GM12892 (cell line): ENCODE results near the gene NUP98.

Experiments used
- DNase-seq: peaks from one replicate; pipeline ENCODE4 v3.0.0; 2011; ENCODE audit not compliant: insufficient read length
- FAIRE-seq: peaks from 2 replicates; lab custom pipeline; 2011; peaks lifted over from hg19 to GRCh38; lab: Jason Lieb, UNC
- POLR2A ChIP-seq: IDR thresholded peaks from 2 replicates; pipeline ENCODE4 v1.6.1; 2011; ENCODE audit warnings: low read depth, low read length, control low read depth
- POLR2AphosphoS5 ChIP-seq: IDR thresholded peaks from 2 replicates; pipeline ENCODE4 v1.6.1; 2011; ENCODE audit warnings: low read depth, low read length, control low read depth
- TAF1 ChIP-seq: IDR thresholded peaks from 2 replicates; pipeline ENCODE4 v1.6.1; 2011; ENCODE audit warnings: low read depth, mild to moderate bottlenecking, control low read depth, low read length, borderline replicate concordance

The NUP98 gene

DNA sequence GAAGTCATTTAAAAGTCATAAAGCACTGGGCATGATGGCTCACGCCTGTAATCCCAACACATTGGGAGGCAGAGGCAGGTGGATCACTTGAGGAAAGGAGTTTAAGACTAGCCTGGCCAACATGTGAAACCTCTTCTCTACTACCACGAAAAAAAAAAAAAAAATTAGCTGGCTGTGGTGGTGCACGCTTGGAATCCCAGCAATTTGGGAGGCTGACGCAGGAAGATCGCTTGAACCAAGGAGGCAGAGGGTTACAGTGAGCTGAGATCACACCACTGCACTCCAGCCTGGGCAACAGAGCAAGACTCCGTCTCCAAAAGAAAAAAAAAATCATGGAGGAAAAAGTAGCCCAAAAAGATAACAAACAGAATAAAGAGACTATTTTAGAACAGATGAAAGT, 42.2 kb downstream of the NUP98 start:
- TF ChIP-seq POLR2A, result no peak
- TF ChIP-seq POLR2AphosphoS5, result no peak
- no peak for TF ChIP-seq TAF1
- DNase-seq, result no peak
- no peak for FAIRE-seq

- TF ChIP-seq POLR2AphosphoS5, result no peak
- no peak for TF ChIP-seq TAF1
- no peak for TF ChIP-seq POLR2A
- no peak for DNase-seq
- FAIRE-seq, result no peak
These were observed 44.2 kb downstream of the NUP98 start for GRCh38 chr11:3753110-3753509.

DNA sequence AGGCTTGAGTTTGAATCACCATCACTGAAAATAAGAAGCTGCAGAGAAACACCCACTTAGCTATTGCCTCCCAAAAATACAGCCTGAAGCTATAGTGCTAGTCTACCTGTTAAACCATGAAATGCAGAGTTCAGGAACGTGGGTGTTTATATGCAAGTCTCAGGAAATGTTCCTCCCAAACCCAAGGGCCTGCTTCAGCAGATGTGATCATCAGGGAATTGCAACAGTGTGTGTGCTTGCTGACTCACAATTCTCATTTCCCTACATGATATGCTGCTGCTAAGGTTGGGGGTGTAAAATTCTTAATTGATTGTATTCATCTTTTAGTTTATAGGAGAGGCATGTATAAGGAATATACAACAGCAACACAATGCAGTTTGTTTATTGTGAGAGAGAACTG, 49.6 kb downstream of the NUP98 start:
- FAIRE-seq (no peak), DNase-seq (no peak)
- TF ChIP-seq POLR2AphosphoS5 (no peak), TAF1 (no peak), POLR2A (no peak)

DNA sequence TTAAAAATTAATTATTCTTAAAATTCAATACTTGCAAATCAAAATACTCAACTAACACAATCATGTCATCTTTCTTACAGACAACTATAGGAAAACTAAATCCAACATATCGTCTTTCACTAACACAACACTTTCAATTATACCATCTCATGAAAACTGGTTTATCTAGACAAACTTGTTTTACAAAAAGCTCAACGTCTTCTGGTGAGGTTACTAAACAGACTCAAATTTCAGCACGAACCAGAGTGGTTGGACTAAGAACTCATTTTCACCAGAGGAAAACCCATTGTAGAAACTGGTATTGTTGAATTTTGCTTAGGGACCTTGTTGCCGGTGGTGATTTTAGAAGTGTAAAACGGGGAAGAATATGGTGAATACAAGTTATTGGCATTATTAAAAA, 52.2 kb downstream of the NUP98 start:
- no peak for TF ChIP-seq POLR2AphosphoS5
- no peak for TF ChIP-seq TAF1
- TF ChIP-seq POLR2A, result no peak
- FAIRE-seq (no peak), DNase-seq (no peak)

GRCh38 chr11:3738723-3739122, 58.6 kb downstream of the NUP98 start:
- FAIRE-seq (no peak), DNase-seq (no peak)
- TF ChIP-seq POLR2A (no peak), POLR2AphosphoS5 (no peak), TAF1 (no peak)

- peak; percentile 81 for FAIRE-seq
- no peak for DNase-seq
- TF ChIP-seq TAF1 (no peak), POLR2A (no peak), POLR2AphosphoS5 (no peak)
These were observed 59.1 kb downstream of the NUP98 start for GRCh38 chr11:3738241-3738640.

- TF ChIP-seq POLR2A, result no peak
- TF ChIP-seq TAF1, result no peak
- TF ChIP-seq POLR2AphosphoS5, result no peak
- FAIRE-seq (no peak), DNase-seq (no peak)
These were observed 59.9 kb downstream of the NUP98 start for GRCh38 chr11:3737386-3737933.

- TF ChIP-seq TAF1 (no peak), POLR2AphosphoS5 (no peak), POLR2A (no peak)
- DNase-seq (no peak), FAIRE-seq (no peak)
These were observed 60.5 kb downstream of the NUP98 start for GRCh38 chr11:3736816-3737215.

- FAIRE-seq (no peak), DNase-seq (no peak)
- TF ChIP-seq POLR2AphosphoS5 (no peak), TAF1 (no peak)
These were observed 61.5 kb downstream of the NUP98 start for GRCh38 chr11:3735827-3736226.

- TF ChIP-seq TAF1, result no peak
- FAIRE-seq, result no peak
- DNase-seq, result no peak
These were observed 64.5 kb downstream of the NUP98 start for GRCh38 chr11:3732671-3733436.

GRCh38 chr11:3723014-3723708, 74.2 kb downstream of the NUP98 start:
- TF ChIP-seq TAF1 (no peak), POLR2AphosphoS5 (no peak), POLR2A (no peak)
- DNase-seq, result no peak
- FAIRE-seq, result no peak

DNA sequence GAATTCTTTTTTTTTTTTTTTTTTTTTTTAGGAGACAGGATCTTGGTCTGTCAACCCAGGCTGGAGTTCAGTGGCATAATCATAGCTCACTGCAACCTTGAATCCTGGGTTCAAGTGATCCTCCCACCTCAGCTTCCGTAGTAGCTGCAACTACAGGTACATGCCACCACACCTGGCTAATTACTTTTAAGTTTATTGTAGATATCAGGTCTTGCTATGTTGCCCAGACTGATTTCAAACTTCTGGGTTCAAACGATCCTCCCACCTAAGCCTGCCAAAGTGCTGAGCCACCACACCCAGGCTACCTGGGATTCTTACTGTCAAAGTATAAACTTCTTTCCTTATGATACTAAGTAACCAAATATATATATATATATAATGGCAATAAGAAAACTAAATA, 75.3 kb downstream of the NUP98 start:
- FAIRE-seq, result peak; percentile 24
- TF ChIP-seq POLR2AphosphoS5 (no peak), POLR2A (no peak), TAF1 (no peak)
- DNase-seq, result no peak

GRCh38 chr11:3720997-3721396, 76.4 kb downstream of the NUP98 start:
- DNase-seq (no peak), FAIRE-seq (no peak)
- TF ChIP-seq POLR2AphosphoS5 (no peak), TAF1 (no peak), POLR2A (no peak)
